Measurements from ENCODE around the gene NPAS1. TPM values are rescaled to one million over a fixed set of nuclear protein-coding genes. Genes with fewer than 3 reads are reported as not detected.
"Not testable (repeated sequence)": the region's sequence is repeated elsewhere in the genome, so short reads cannot be mapped to it uniquely, and the experiment has no call there.

Gene NPAS1
- total RNA-seq, 1 experiment from 2014 or later: 1.2 TPM

- Mint-ChIP-seq H3K27me3 (ENCODE audit: unreplicated experiment) (no peaks in the 10 kb centered on the region), H3K36me3 (ENCODE audit: insufficient read depth, unreplicated experiment) (peaks cover 56% of the 10 kb centered on the region), H3K4me1 (ENCODE audit: low read depth, unreplicated experiment) (no peaks in the 10 kb centered on the region), H3K9me3 (ENCODE audit: low read depth, unreplicated experiment) (no peaks in the 10 kb centered on the region), H3K4me3 (ENCODE audit: low read depth, unreplicated experiment) (no peak overlapping the region), H3K27ac (ENCODE audit: unreplicated experiment) (no peak overlapping the region)
- no peak for DNase-seq
- no peak for TF ChIP-seq CTCF (IDR thresholded peaks at IDR 0.05; ENCODE audit: unreplicated experiment)
- no TSS peak for BruUV-seq (replicated peaks)
- CTCF ChIA-PET: interaction anchor here (0.6 kb wide), 2 partner anchors 55 to 129 kb away, joined by 3 read pairs; no protein-coding TSS in a partner anchor
- intact Hi-C loops (cut with micrococcal nuclease; ENCODE audit: unreplicated experiment): no loop called here
Observed at GRCh38 chr19:47003611-47004465, 15.8 kb upstream of the NPAS1 start.

GRCh38 chr19:47005164-47005641 is 14.4 kb upstream of the NPAS1 start:
- H3K4me3 Mint-ChIP-seq (ENCODE audit: low read depth, unreplicated experiment): no peak overlapping the region
- no peak for TF ChIP-seq CTCF (IDR thresholded peaks at IDR 0.05; ENCODE audit: unreplicated experiment)
- H3K27ac Mint-ChIP-seq (ENCODE audit: unreplicated experiment): no peak overlapping the region
- no peak for DNase-seq
- intact Hi-C loops (cut with micrococcal nuclease; ENCODE audit: unreplicated experiment): no loop called here
- no TSS peak for BruUV-seq (replicated peaks)
- CTCF ChIA-PET: no interaction called here
- H3K36me3 Mint-ChIP-seq (ENCODE audit: insufficient read depth, unreplicated experiment): peaks cover 47% of the 10 kb centered on the region
- H3K27me3 Mint-ChIP-seq (ENCODE audit: unreplicated experiment): no peaks in the 10 kb centered on the region
- no peaks in the 10 kb centered on the region for H3K4me1 Mint-ChIP-seq (ENCODE audit: low read depth, unreplicated experiment)
- H3K9me3 Mint-ChIP-seq (ENCODE audit: low read depth, unreplicated experiment): no peaks in the 10 kb centered on the region

GRCh38 chr19:47005873-47006272 is 13.8 kb upstream of the NPAS1 start:
- Mint-ChIP-seq H3K4me3 (ENCODE audit: low read depth, unreplicated experiment) (no peak overlapping the region), H3K36me3 (ENCODE audit: insufficient read depth, unreplicated experiment) (peaks cover 40% of the 10 kb centered on the region), H3K4me1 (ENCODE audit: low read depth, unreplicated experiment) (no peaks in the 10 kb centered on the region), H3K27me3 (ENCODE audit: unreplicated experiment) (no peaks in the 10 kb centered on the region), H3K27ac (ENCODE audit: unreplicated experiment) (no peak overlapping the region), H3K9me3 (ENCODE audit: low read depth, unreplicated experiment) (no peaks in the 10 kb centered on the region)
- no peak for TF ChIP-seq CTCF (IDR thresholded peaks at IDR 0.05; ENCODE audit: unreplicated experiment)
- intact Hi-C loops (cut with micrococcal nuclease; ENCODE audit: unreplicated experiment): no loop called here
- no TSS peak for BruUV-seq (replicated peaks)
- CTCF ChIA-PET: no interaction called here
- DNase-seq: peak; percentile 58

- no peak for TF ChIP-seq CTCF (IDR thresholded peaks at IDR 0.05; ENCODE audit: unreplicated experiment)
- BruUV-seq (replicated peaks): no TSS peak
- intact Hi-C loops (cut with micrococcal nuclease; ENCODE audit: unreplicated experiment): no loop called here
- DNase-seq: no peak
- H3K4me1 Mint-ChIP-seq (ENCODE audit: low read depth, unreplicated experiment): no peaks in the 10 kb centered on the region
- no peaks in the 10 kb centered on the region for H3K27me3 Mint-ChIP-seq (ENCODE audit: unreplicated experiment)
- no peak overlapping the region for H3K4me3 Mint-ChIP-seq (ENCODE audit: low read depth, unreplicated experiment)
- CTCF ChIA-PET: interaction anchor here (0.6 to 0.7 kb wide), 2 partner anchors 131 to 156 kb away, joined by 3 read pairs; partner anchors contain the start of gene AP2S1
- no peak overlapping the region for H3K27ac Mint-ChIP-seq (ENCODE audit: unreplicated experiment)
- H3K9me3 Mint-ChIP-seq (ENCODE audit: low read depth, unreplicated experiment): no peaks in the 10 kb centered on the region
- H3K36me3 Mint-ChIP-seq (ENCODE audit: insufficient read depth, unreplicated experiment): peaks cover 34% of the 10 kb centered on the region
Observed at GRCh38 chr19:47006496-47006895, 13.1 kb upstream of the NPAS1 start.

GRCh38 chr19:47010549-47010948 is 9.1 kb upstream of the NPAS1 start:
- CTCF ChIA-PET; H3K27me3 Mint-ChIP-seq (ENCODE audit: unreplicated experiment); H3K27ac Mint-ChIP-seq (ENCODE audit: unreplicated experiment); BruUV-seq (replicated peaks); DNase-seq; H3K4me3 Mint-ChIP-seq (ENCODE audit: low read depth, unreplicated experiment); H3K9me3 Mint-ChIP-seq (ENCODE audit: low read depth, unreplicated experiment); intact Hi-C loops (cut with micrococcal nuclease; ENCODE audit: unreplicated experiment): not testable (repeated sequence)
- H3K36me3 Mint-ChIP-seq (ENCODE audit: insufficient read depth, unreplicated experiment): peaks cover 25% of the 10 kb centered on the region
- H3K4me1 Mint-ChIP-seq (ENCODE audit: low read depth, unreplicated experiment): peaks cover 14% of the 10 kb centered on the region

All from Calu3 (cell line).